GM19239 (cell line): Measurements from ENCODE around the gene FXYD3.
"Not testable (repeated sequence)": the region's sequence is repeated elsewhere in the genome, so short reads cannot be mapped to it uniquely, and the experiment has no call there.

Source experiments
- DNase-seq: peaks from one replicate; pipeline ENCODE4 v3.0.0; 2011; ENCODE audit warnings: low spot score; ENCODE audit not compliant: insufficient read length
- FAIRE-seq: peaks from 2 replicates; lab custom pipeline; 2011; peaks lifted over from hg19 to GRCh38; lab: Jason Lieb, UNC

The FXYD3 gene

GRCh38 chr19:35085947-35086346 is 29.7 kb upstream of the FXYD3 start:
- peak; percentile 44 for DNase-seq
- peak; percentile 47 for FAIRE-seq

DNA sequence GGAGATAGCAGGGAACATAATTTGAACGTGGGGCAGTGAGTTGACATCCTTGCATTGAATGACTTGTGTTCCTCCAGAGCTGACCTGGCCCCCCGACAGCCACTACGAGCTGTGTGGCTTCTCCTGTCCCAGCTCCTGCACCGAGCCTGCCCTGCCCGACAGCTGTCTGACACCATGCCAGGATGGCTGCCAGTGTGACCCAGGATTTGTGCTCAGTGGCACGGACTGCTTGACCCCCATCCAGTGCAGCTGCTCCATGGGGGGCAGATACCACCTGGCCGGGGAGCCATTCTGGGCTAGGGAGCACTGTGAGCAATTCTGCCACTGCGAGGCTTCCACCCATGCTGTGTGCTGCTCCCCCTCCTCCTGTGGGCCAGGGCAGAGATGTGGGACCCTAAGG is 29.2 kb upstream of the FXYD3 start:
- FAIRE-seq = peak; percentile 21
- no peak for DNase-seq

- DNase-seq = no peak
- no peak for FAIRE-seq
These were observed 28.2 kb upstream of the FXYD3 start for GRCh38 chr19:35087393-35087792.

- FAIRE-seq (no peak), DNase-seq (no peak)
These were observed 27.3 kb upstream of the FXYD3 start for GRCh38 chr19:35088131-35088913.

DNA sequence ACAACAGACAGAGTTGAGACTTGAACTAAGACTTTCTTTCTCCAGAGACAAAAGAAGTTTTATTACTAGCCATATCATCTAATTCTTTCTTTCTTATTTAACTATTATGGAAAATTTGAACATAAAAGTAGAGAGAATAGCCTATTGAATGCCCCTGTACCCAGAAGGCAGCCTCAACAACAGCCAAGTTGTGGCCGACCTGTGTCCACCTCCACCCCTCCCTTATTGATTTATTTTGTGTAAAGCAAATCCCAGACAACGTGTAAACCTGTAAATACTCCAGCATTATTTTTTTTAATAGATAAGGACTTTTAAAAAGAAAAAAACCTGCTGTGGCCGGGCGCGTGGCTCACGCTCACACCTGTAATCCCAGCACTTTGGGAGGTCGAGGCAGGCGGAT is 26.1 kb upstream of the FXYD3 start:
- FAIRE-seq (no peak), DNase-seq (no peak)

DNA sequence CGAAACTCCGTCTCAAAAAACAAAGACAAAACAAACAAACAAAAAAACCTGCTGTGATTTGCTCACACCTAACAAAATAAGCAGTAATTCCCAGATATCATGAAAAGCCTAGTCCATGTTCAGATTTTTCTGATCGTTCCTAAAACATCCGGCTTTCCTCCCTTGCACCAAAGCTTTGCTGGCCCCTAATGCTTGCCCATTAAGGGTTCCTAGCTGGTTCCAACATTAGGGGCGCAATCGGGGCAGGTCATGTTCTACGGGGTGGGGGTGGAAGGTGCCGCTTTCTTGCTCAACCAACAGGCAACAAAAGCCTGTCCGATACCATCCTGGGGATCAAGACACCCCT is 25.5 kb upstream of the FXYD3 start:
- FAIRE-seq (no peak), DNase-seq (no peak)

DNA sequence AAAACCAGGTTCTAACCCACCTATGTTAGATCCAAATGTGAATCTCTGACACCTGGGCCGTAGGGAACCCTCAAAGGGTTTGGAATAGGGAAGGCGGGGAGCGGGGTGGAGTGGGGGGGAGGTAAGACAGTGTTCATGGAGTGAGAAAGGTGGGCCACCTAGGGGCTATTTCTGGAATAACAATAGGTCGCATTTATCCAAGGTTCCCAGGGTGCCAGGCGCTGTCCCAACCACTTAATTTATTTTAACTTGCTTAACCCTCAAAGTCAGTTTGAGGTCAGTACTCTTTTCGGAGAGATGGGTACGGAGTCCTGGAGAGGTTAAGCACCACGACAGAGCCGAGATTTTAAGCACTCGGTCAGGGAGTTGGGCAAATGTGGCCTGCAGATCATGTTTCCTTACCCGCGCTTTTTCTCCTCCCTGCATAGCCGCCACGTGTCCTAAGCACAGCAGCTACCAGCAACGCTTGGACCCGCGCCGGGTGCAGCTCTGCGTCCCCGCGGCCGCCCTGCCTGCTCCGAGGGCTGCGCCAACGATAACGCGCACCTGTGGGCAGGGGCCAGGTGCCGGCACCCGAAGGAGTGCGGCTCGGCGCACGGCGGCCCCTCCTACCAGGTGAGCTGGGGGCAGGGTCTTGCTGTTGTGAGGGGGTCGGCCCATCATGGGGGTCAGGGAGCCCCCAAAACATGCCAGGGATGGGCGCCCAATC is 25.0 kb upstream of the FXYD3 start:
- FAIRE-seq = peak; percentile 87
- DNase-seq = peak; percentile 55

DNA sequence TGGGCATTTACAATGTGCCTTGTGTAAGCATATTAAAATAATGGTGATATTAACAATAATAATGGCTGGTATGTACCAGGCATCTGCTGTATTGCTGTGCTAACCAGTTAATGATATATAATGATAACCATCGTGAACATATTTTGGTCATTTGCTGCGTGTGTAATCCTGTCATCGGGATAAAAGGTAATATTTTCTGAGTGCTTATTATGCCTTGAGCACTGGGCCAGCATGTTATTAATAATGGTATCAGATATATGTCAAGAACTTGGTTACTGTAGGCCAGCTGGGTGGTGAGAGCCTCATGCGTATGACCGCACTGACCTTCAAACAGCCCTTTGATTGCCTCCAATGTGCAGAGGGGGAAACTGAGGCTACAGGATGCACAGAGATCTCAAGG is 22.2 kb upstream of the FXYD3 start:
- no peak for FAIRE-seq
- no peak for DNase-seq

- FAIRE-seq (no peak), DNase-seq (no peak)
These were observed 21.5 kb upstream of the FXYD3 start for GRCh38 chr19:35093941-35094647.

DNA sequence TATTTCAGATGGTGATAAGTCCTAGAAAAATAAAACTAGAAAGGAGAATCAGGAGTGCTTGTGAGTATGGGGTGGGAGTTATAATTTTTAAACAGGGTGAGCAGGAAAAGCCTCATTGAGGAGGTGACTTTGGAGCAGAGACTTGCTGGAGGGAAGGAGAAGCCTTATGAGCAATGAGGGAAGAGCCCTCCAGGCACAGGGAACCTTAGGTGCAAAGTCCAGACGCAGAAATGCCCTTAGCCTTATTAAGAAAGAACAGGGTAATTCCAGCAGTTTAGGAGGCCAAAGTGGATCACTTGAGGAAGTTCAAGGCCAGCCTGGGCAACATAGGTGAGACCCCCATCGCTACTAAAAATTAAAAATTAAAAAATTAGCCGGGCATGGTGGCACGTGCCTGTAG is 21.0 kb upstream of the FXYD3 start:
- DNase-seq = no peak
- FAIRE-seq = no peak

DNA sequence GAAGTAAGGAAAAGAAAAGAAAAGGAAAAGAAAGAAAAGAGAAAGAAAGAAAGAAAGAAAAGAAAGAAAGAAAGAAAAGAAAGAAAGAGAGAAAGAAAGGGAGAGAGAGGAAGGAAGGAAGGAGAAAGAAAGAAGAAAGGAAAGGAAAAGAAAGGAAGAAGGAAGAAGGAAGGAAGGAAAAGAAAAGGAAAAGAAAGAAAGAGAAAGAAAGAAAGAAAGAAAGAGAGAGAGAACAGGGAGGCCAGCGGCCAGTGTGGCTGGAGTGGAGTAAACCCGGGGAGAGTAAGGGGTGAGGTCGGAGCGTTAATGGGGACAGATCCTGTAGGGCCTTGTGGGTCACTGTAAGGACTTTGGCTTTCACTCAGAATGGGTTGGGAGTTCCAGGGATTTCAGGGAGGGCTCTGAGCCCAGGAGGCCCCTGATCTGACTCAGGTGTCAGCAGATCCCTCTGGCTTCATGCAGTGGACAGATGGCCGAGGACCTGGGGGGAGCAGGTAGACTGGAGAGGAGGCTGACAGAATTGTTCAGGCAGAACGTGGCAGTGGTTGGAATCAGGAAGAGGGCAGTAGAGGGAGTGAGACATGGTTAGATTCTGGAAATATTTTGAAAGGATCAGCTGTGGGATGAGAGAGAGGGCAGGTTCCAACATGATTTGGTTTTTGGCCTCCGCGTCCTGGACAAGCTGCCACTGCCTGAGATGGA is 19.8 kb upstream of the FXYD3 start:
- DNase-seq (no peak), FAIRE-seq (no peak)

DNA sequence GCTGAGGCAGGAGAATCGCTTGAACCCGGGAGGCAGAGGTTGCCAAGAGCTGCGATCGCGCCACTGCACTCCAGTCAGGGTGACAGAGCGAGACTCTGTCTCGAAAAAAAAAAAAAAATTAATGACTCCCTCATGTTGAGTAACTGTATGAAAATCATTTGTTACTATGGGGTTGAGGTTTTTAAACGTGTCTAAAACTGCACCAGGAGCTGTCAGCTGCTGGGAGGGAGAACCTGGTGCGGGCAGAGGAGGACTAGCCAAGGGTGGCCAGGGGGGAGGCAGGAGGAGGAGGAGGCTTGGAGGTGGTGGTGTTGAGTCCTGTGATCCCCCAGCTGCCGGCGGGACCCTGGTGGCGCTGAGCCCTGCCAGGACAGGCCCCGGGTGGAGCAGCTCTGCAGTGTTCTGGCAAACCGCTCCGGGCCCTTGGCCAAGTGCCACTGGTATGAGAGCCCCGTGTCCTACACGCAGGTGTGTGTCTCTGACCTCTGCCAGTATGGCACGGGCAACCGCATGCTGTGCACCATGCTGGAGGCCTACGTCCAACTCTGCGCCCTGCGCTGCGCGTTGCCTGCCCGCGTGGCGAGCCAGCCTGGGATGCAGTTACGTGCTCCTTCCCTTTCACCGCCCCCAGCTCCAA is 17.1 kb upstream of the FXYD3 start:
- DNase-seq (no peak), FAIRE-seq (no peak)

- FAIRE-seq (no peak), DNase-seq (no peak)
These were observed 16.3 kb upstream of the FXYD3 start for GRCh38 chr19:35099155-35099896.

GRCh38 chr19:35099897-35100275 is 15.7 kb upstream of the FXYD3 start:
- no peak for FAIRE-seq
- no peak for DNase-seq

DNA sequence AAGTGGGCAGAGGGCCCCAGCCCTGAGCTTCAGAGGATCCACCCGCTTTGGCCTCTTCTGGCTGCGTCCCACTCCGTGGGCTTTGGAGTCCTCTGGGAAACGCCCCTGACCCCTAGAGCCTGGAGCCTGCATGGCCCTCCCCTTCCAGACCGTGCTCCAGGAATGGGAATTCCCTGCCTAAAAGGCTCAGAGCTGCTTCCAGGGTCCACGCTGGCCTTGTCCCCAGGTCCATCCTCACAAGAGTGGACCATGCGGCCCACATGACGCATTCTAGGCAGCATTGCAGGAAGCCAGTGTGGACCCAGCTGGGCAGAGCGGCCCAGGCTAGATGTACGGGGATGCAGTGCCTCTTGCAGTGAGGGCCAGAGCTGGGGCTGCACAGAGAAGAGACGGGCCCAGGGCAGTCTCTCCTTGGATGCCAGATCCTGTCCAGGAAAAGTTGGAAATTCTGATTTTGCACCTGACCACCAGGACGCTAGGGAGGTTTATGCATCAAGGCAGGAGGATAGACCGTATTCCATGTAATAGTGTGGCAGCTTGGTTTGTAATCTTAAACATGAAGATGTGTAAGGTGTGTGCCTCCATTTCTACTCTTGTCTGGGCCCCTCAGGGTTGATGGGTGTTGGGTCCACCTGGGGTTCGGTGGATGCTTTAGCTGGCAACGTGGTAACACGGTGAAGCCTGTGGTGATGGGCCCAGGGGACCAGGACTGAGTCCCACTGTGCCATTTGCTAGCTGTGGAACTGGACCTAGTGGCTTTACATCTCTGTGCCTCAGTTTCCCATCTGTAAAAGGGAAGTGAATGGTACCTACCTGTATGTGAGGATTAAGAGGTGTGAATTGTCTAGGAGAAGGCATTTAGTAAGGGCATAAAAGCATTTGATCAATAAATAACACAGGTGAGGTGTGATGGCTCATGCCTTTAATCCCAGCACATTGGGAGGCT is 14.8 kb upstream of the FXYD3 start:
- no peak for FAIRE-seq
- no peak for DNase-seq

DNA sequence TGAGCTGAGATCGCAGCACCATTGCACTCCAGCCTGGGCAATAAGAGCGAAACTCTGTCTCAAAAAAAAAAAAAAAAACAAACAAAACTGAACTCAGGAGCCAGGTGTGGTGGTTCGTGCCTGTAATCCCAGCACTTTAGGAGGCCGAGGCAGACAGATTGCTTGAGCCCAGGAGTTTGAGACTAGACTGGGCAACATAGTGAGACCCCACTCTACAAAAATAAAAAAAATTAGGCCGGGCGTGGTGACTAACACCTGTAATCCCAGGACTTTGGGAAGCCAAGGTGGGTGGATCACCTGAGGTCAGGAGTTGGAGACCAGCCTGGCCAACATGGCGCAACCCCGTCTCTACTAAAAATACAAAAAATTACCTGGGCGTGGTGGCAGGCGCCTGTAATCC is 13.7 kb upstream of the FXYD3 start:
- FAIRE-seq, DNase-seq: not testable (repeated sequence)

GRCh38 chr19:35103614-35104013 is 12.0 kb upstream of the FXYD3 start:
- DNase-seq, FAIRE-seq: not testable (repeated sequence)

- DNase-seq (no peak), FAIRE-seq (no peak)
These were observed 11.3 kb upstream of the FXYD3 start for GRCh38 chr19:35104361-35104760.

GRCh38 chr19:35105047-35105410 is 10.6 kb upstream of the FXYD3 start:
- DNase-seq (no peak), FAIRE-seq (no peak)
